Stimulated activated naive CD8-positive, alpha-beta T cell treated with anti-CD3 and anti-CD28 coated beads, Interleukin-15, amount 100 ng/mL, for 72 hours (primary cell): Measurements from ENCODE around the gene SBSN.

Experiments used
- ATAC-seq: fragments of 150-1000 bp; cut with Tn5 transposase; 2 replicates; pipeline ENCODE4 v1.10.0; 2021; ENCODE audit warnings: mild to moderate bottlenecking, moderate library complexity
- DNase-seq, 2 donors: peaks; one replicate each; pipeline ENCODE4 v3.0.0; 2021 to 2022
- H3K27ac Mint-ChIP-seq, 2 donors: one replicate each; pipeline ENCODE4 v1.8.0; 2022; ENCODE audit warnings: mild to moderate bottlenecking in 2 of 2, mixed read lengths in 2 of 2, moderate library complexity in 2 of 2
- H3K27me3 Mint-ChIP-seq: one replicate; pipeline ENCODE4 v1.8.0; 2022; ENCODE audit warnings: mixed read lengths
- H3K4me1 Mint-ChIP-seq: one replicate; pipeline ENCODE4 v1.8.0; 2022; ENCODE audit warnings: mild to moderate bottlenecking, mixed read lengths
- H3K4me3 Mint-ChIP-seq, 2 donors: one replicate each; pipeline ENCODE4 v1.8.0; 2022; ENCODE audit warnings: mild to moderate bottlenecking in 2 of 2, mixed read lengths in 2 of 2, moderate library complexity in 1 of 2
- H3K9me3 Mint-ChIP-seq, 2 donors: one replicate each; pipeline ENCODE4 v1.8.0; 2022; ENCODE audit warnings: mixed read lengths in 2 of 2

SBSN gene

DNA sequence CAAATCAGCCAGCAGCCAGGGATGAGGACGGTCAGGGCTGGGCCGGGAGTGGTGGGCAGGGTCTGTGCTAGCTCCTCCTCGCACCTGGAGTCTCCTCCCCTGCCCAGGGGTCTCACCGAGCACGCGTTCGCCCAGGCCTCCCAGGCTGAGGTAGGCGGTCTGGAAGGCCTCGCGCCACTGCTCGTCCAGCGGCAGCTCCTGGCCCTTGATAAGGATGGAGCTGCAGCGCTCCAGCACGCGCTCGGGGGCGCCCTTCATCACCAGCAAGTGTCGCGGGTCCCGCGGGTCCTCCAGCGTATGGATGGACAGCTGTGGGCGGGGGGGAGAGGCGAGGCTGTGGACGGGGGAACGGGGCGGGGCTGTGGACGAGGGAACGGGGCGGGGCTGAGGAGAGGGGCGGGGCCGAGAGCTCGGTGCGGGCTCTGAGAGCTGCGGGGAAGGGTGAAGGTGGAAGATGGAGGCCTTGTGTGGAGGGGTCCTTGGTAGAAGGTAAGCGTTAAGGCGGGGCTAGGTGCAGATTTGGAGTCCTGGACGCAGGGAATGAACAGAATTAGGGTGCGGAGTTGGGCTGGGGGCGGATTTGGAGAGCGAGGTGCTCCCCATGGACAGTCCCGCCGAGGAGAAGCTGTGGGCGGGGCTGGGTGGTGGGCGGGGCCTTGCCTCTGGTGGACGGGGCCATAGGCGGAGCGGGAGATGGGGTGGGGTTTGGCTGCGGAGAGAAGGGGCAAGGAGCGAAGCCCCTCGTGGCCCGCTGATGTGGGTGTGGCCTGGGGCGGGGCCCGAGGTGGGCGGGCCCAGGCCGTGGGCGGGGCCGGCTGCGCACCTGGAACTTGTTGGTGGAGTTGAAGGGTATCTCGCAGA is 29.7 kb upstream of the SBSN start:
- DNase-seq, result peak; percentile 54 to 61
- Mint-ChIP-seq H3K27ac (no peak overlapping the region), H3K9me3 (no peaks in the 10 kb centered on the region)

DNA sequence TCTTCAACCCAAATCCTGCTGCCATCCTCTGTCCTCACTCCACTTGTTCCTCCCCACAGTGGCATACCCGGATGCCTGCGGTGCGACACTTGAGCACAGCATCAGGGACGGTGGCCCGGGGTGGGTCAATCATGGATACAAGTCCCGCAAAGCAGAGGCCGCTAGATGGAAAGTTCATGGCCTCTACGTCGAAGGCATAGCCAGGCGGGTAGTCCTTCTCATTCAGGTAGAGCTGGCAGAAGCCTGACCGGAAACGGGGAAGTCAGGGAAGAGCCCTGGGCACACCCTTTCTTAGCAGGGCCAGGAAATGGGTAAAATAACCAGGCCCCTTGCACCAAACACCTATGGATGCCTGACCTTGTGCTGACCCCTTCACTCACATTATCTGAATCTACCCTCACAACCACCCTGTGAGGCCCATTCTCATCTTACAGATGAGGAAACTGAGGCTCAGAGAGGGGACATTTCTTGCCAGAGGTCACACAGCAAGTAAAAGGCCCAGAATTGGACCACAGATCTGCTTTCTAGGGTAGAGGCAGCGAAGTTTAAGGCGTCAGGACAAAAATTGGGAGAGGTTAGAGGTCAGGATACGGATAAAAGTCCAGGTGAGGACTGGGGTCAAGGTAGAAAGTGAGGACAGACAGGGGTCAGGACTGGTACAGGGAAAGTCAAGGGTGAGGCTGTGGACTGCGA is 28.9 kb upstream of the SBSN start:
- Mint-ChIP-seq H3K27me3 (peaks cover 65% of the 10 kb centered on the region), H3K4me1 (peaks cover 18% of the 10 kb centered on the region), H3K9me3 (no peaks in the 10 kb centered on the region), H3K4me3 (peak overlapping the region; percentile 14 to 67), H3K27ac (no peak overlapping the region)
- ATAC-seq (no peak), DNase-seq (no peak)

More for the DNA sequence above, 29.7 kb upstream of the SBSN start:
- ATAC-seq, result peak; percentile 72
- H3K27me3 Mint-ChIP-seq, result peaks cover 73% of the 10 kb centered on the region
- H3K4me1 Mint-ChIP-seq, result peaks cover 18% of the 10 kb centered on the region
- peak overlapping the region; percentile 83 to 88 for H3K4me3 Mint-ChIP-seq

DNA sequence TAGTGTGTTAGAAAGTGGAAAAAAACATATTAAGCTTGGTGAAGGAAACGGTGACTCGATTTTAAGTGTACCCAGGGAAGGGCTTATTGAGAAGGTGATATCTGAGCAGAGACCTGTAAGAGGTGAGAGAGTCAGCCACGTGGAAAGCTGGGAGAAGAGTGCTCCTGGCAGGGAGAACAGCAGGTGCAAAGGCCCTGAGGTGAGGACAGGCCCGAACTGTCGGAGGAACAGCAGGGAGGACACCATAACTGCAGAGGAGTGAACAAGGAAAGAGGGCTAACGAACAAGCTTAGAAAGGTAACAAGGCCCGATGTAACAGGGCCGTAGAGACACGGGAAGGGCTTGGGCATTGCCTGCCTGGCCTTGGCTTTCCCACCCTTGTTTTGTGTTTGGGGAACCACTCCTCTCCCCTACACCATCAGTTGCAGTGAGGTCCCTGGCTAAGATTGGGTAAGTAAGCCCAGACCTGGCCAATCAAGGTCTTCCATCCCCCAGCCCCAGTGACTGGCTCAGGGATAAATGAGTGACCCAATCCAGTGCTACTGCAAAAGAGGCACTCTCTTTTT is 28.0 kb upstream of the SBSN start:
- ATAC-seq, result no peak
- Mint-ChIP-seq H3K4me3 (no peak overlapping the region), H3K27me3 (peaks cover 56% of the 10 kb centered on the region), H3K4me1 (peaks cover 18% of the 10 kb centered on the region), H3K27ac (no peak overlapping the region), H3K9me3 (no peaks in the 10 kb centered on the region)
- DNase-seq, result no peak

DNA sequence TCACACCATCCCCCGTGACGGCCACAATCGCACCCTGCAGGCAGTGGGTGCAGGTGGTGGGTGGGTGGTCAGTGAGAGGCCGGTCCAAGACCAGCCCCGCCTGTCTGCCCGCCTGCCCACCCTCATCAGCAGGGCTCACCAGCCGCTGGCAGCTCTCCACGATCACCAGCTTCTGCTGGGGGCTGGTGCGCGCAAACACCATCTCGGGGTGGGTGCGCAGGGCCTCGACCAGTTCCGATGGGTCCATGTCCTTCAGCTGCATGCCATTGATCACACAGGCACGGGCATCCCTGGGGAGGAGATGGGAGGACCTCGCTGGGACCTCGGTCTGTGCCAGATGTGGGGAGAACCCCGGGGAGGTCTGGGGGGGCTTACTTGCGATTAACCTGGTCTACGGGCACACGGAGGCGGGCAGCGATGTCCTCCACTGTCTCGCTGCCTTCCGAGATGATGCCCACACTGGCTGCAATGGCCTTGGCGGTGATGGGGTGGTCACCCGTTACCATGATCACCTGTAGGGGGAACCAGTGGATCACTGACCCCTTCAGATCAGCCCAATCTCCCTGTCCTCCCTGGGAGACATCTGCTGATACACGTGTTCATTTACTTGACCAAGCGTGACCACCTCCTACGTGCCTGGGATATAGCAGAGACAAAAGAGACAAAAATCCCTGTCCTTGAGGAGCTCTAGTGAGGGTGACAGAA is 27.3 kb upstream of the SBSN start:
- no peak overlapping the region for H3K4me3 Mint-ChIP-seq
- no peak overlapping the region for H3K27ac Mint-ChIP-seq
- peaks cover 18% of the 10 kb centered on the region for H3K4me1 Mint-ChIP-seq
- no peaks in the 10 kb centered on the region for H3K9me3 Mint-ChIP-seq
- peaks cover 50% of the 10 kb centered on the region for H3K27me3 Mint-ChIP-seq
- DNase-seq, result no peak
- no peak for ATAC-seq

DNA sequence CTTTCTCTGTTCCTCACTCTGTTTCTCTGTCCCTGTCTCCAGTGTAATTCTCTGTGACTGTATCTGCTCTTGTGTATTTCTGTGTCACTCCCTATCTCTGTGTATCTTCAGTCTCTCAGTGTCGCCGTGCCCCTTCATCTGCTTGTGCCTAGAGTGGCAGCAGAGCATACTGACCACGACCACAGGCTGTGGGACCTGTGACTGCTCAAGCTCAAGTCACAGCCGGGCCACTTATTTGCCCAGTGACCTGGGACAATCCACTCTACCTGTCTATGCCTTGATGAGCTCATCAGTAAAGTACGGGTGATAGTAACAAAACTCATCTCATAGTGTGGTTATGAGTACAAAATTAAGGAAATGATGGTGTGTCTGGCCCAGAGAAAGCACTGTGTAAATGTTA is 26.0 kb upstream of the SBSN start:
- no peak overlapping the region for H3K27ac Mint-ChIP-seq
- peaks cover 36% of the 10 kb centered on the region for H3K27me3 Mint-ChIP-seq

DNA sequence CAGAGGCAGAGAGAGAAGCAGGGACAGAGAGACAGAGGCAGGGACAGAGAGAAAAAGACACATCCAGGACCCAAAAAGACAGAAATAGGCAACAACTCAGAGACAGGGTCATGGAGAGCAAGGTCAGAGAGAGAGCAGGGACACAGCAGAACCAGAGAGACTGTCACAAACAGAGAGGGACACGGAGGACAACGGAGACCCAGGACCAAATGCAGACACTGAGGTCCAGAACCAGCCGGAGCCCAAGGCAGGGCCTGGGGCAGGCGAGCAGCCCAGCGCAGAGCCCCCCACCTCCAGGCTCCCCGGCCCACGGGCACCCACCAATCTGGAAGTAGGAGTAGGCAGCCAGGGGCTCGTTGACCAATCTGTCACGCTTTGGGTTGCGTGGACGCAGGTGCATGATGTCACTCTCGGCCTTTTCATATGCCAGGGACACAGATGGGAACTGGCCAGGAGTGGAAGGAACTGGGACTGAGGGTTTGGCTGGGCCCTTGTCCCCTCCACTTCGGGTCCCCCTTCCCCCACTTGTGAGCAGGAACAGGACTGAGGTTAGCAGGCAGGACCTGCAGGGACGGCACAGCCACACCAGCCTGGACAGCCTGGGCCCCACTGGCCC is 25.4 kb upstream of the SBSN start:
- peaks cover 26% of the 10 kb centered on the region for H3K4me1 Mint-ChIP-seq
- no peak for ATAC-seq
- H3K4me3 Mint-ChIP-seq, result no peak overlapping the region
- DNase-seq, result no peak
- H3K27me3 Mint-ChIP-seq, result peaks cover 30% of the 10 kb centered on the region
- H3K27ac Mint-ChIP-seq, result peak overlapping the region in 1 of 2 donors; percentile 22
- no peaks in the 10 kb centered on the region for H3K9me3 Mint-ChIP-seq

More for the DNA sequence above, 26.0 kb upstream of the SBSN start:
- DNase-seq, result no peak
- ATAC-seq, result no peak
- peaks cover 25% of the 10 kb centered on the region for H3K4me1 Mint-ChIP-seq
- H3K4me3 Mint-ChIP-seq, result no peak overlapping the region
- no peaks in the 10 kb centered on the region for H3K9me3 Mint-ChIP-seq

DNA sequence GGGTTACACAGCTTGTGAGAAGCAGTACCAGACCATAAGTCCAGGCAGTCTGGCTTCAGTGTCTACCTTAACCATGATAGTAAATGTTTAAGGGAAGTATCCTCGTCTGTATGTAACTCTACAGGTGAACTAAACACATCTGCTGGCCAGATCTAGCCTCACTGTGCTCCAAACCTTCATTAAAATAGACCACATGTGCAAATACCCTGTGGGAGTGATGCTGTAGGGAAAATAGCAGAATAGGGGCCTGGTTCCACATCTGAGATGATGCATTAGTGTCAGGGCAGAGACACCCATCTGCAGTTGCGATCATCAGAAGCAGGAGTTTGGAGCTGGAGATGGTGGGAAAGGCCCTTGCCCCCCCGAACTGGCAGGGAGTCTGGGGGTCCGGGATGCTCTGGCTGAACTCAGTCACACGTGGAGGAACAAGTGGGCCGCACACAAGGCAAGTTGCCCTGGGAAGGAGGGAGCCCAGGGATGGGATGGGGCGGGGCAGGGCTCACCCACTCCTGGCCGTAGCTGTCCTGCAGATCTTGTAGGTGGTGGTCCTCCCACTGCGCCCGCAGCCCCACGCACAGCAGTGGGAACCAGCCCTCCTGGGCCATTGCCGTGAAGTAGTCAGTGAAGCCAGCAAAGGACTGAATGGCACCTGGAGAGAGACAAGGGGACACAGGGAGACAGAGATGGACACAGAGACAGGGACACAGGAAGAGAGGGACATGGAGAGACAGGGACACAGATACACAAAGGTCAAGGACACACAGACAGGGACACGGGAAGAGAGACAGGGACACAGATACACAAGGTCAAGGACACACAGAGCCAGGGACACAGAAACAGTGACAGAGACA is 24.6 kb upstream of the SBSN start:
- no peak overlapping the region for H3K4me3 Mint-ChIP-seq
- peak overlapping the region in 1 of 2 donors; percentile 22 for H3K27ac Mint-ChIP-seq
- ATAC-seq, result no peak
- H3K4me1 Mint-ChIP-seq, result peaks cover 25% of the 10 kb centered on the region
- peaks cover 25% of the 10 kb centered on the region for H3K27me3 Mint-ChIP-seq
- no peak for DNase-seq
- H3K9me3 Mint-ChIP-seq, result no peaks in the 10 kb centered on the region

DNA sequence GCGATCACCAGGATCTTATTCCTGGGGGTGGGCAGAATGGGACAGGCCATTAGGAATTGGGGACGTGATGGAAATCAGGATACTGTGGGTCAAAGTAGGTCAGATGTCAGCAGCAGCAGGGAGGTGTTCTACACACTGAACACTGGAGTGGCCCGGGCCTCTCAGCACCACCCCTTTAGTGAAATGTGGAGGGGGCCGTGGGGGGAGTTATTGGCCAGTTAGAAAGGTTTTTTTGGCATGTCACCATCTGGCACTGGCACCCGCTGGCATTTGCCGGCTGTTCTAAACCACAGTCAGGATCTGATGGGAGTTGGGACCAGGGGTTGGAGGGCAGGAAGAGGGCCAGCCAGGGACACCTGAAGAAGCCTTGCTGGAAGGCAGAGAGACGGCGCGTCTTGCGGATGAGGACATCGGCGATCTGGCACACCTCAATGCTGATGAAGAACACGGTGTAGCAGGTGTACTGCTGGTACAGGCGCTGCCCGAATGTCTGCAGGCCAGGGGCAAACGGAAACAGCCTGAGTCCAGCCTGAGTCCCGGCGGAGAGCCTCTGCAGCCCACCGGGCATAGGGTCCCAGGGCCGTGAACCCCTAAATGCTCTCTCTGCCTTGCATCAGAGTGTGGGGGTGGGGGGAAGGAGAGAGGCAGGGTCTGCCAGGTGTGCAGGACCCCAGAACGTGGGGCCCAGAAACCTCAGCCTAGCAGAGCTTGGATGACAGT is 23.1 kb upstream of the SBSN start:
- DNase-seq (no peak), ATAC-seq (no peak)
- Mint-ChIP-seq H3K27me3 (peaks cover 11% of the 10 kb centered on the region), H3K27ac (no peak overlapping the region), H3K4me1 (peaks cover 31% of the 10 kb centered on the region), H3K4me3 (no peak overlapping the region), H3K9me3 (no peaks in the 10 kb centered on the region)

DNA sequence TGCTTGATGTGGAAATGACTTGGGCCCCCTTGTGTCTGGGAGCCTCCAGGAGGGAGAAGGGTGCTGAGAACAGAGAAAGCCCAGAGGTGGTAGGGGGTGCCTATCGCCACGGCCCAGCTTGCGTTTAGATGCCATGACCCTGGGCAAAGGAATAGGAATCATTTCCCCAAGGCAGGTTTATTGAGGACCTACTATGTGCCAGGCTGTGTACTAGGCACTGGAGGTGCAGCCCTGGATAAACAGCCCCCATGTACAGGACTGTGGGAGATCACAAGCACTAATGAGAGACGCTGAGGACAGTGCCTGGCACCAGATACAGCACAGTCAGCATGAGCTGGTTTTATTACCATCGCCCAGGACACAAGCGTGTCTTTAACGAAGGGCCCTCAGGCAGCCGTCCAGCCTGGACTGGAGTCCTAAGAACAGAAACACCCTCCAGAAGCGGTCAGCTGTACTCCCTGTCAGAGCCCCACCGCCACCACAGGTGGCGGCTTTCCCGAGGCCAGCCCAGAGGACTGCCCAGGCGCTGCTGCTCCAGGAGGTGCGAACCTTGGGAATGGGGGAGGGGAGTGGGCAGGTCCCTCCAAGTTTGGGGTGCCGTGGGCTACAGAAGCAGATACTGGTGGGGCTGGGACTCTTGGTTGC is 21.9 kb upstream of the SBSN start:
- Mint-ChIP-seq H3K4me1 (peaks cover 34% of the 10 kb centered on the region), H3K27ac (no peak overlapping the region), H3K4me3 (no peak overlapping the region), H3K9me3 (no peaks in the 10 kb centered on the region), H3K27me3 (no peaks in the 10 kb centered on the region)
- DNase-seq (no peak), ATAC-seq (no peak)

GRCh38 chr19:35549174-35549788 is 21.2 kb upstream of the SBSN start:
- Mint-ChIP-seq H3K4me3 (no peak overlapping the region), H3K27ac (peak overlapping the region in 1 of 2 donors; percentile 75), H3K9me3 (no peaks in the 10 kb centered on the region), H3K4me1 (peaks cover 41% of the 10 kb centered on the region), H3K27me3 (no peaks in the 10 kb centered on the region)
- ATAC-seq, result no peak
- DNase-seq, result peak; percentile 53 to 56

DNA sequence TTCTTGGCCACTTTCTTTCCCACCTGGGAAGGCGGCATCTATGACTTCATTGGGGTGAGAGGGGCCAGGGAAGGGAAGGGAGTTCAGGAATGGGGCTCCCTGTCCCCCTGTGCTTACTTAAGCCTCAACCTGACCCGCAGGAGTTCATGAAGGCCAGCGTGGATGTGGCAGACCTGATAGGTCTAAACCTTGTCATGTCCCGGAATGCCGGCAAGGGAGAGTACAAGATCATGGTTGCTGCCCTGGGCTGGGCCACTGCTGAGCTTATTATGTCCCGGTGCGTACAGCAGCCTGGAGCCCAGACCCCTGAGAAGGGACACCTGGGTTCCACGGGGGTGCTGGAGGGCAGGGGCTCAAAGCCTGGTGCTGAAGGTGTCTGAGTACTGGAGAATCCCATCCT is 18.4 kb upstream of the SBSN start:
- H3K27ac Mint-ChIP-seq, result peak overlapping the region; percentile 88 to 98
- H3K27me3 Mint-ChIP-seq, result no peaks in the 10 kb centered on the region
- no peak for DNase-seq
- H3K9me3 Mint-ChIP-seq, result no peaks in the 10 kb centered on the region
- H3K4me3 Mint-ChIP-seq, result peak overlapping the region; percentile 98
- no peak for ATAC-seq
- peaks cover 63% of the 10 kb centered on the region for H3K4me1 Mint-ChIP-seq

- Mint-ChIP-seq H3K27ac (peak overlapping the region; percentile 94 to 98), H3K9me3 (no peaks in the 10 kb centered on the region), H3K4me1 (peaks cover 69% of the 10 kb centered on the region), H3K27me3 (no peaks in the 10 kb centered on the region), H3K4me3 (peak overlapping the region; percentile 98)
- DNase-seq (peak; percentile 58 to 68), ATAC-seq (peak; percentile 80)
Observed at GRCh38 chr19:35545855-35546381, 17.8 kb upstream of the SBSN start.
